ENCODE measurements around the gene DCTPP1. TPM values are rescaled to one million over a fixed set of nuclear protein-coding genes. Genes with fewer than 3 reads are reported as not detected.
"Not testable (repeated sequence)": the region's sequence is repeated elsewhere in the genome, so short reads cannot be mapped to it uniquely, and the experiment has no call there.

Gene DCTPP1
- total RNA-seq, 1 donor from 2014 or later, result 14.5 TPM

DNA sequence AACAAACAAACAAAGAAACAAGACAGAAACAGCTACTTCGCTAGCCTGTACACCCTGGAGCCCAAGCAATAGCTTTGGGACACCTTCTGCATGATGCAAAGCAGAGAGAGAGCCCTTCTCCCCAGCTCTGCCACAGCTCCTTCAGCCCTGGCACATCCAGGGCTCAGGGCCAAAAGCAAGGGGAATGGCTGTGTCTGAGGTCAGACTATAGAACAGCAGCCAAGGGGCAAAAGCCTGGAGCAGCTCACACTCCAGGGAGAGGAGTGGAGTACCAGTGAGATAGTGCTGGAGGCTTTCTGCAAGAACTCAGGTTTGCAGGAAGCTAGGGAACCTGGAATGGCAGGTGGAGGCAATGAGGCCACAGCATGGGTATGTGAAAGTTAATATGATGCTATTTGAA lies 27.4 kb upstream of the DCTPP1 start:
- TF ChIP-seq POLR2A (IDR thresholded peaks at IDR 0.05) (no peak), POLR2AphosphoS5 (IDR thresholded peaks at IDR 0.05; ENCODE audit: insufficient read depth in 1 of 2, low read depth in 1 of 2) (no peak)
- TF ChIP-seq, protein P1, sequence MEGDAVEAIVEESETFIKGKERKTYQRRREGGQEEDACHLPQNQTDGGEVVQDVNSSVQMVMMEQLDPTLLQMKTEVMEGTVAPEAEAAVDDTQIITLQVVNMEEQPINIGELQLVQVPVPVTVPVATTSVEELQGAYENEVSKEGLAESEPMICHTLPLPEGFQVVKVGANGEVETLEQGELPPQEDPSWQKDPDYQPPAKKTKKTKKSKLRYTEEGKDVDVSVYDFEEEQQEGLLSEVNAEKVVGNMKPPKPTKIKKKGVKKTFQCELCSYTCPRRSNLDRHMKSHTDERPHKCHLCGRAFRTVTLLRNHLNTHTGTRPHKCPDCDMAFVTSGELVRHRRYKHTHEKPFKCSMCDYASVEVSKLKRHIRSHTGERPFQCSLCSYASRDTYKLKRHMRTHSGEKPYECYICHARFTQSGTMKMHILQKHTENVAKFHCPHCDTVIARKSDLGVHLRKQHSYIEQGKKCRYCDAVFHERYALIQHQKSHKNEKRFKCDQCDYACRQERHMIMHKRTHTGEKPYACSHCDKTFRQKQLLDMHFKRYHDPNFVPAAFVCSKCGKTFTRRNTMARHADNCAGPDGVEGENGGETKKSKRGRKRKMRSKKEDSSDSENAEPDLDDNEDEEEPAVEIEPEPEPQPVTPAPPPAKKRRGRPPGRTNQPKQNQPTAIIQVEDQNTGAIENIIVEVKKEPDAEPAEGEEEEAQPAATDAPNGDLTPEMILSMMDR (IDR thresholded peaks at IDR 0.05), result no peak
- Histone ChIP-seq H3K9me3 (no peaks in the 10 kb centered on the region), H3K36me3 (no peaks in the 10 kb centered on the region), H3K27me3 (no peaks in the 10 kb centered on the region), H3K4me3 (no peak overlapping the region), H3K4me1 (no peaks in the 10 kb centered on the region), H3K27ac (no peak overlapping the region)
- DNase-seq (ENCODE audit: extremely low spot score in 2 of 2), result no peak
- intact Hi-C loops (cut with DNase I), result no loop called here

DNA sequence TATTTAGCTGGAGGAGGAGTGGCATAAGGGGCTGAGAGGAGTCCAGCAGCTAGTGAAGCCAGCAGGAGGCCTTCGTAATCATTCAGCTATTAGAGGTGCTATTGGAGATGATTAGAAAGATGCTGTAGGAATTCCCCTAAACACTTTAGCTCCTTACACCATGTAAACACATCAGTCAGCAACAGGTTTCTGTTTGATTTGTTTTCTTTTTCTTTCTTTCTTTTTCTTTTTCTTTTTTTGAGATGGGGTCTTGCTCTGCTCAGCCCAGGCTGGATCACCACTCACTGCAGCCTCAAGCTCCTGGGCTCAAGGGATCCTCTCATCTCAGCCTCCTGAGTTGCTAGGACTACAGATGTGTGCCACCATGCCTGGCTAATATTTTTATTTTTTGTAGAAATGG lies 26.5 kb upstream of the DCTPP1 start:
- Histone ChIP-seq H3K36me3 (no peaks in the 10 kb centered on the region), H3K9me3 (no peaks in the 10 kb centered on the region), H3K27me3 (no peaks in the 10 kb centered on the region), H3K27ac (no peak overlapping the region), H3K4me3 (no peak overlapping the region), H3K4me1 (no peaks in the 10 kb centered on the region)
- no peak for DNase-seq (ENCODE audit: extremely low spot score in 2 of 2)
- intact Hi-C loops (cut with DNase I), result no loop called here
- no peak for TF ChIP-seq POLR2AphosphoS5 (IDR thresholded peaks at IDR 0.05; ENCODE audit: insufficient read depth in 1 of 2, low read depth in 1 of 2)
- no peak for TF ChIP-seq POLR2A (IDR thresholded peaks at IDR 0.05)
- TF ChIP-seq, protein P1 (IDR thresholded peaks at IDR 0.05), result no peak

DNA sequence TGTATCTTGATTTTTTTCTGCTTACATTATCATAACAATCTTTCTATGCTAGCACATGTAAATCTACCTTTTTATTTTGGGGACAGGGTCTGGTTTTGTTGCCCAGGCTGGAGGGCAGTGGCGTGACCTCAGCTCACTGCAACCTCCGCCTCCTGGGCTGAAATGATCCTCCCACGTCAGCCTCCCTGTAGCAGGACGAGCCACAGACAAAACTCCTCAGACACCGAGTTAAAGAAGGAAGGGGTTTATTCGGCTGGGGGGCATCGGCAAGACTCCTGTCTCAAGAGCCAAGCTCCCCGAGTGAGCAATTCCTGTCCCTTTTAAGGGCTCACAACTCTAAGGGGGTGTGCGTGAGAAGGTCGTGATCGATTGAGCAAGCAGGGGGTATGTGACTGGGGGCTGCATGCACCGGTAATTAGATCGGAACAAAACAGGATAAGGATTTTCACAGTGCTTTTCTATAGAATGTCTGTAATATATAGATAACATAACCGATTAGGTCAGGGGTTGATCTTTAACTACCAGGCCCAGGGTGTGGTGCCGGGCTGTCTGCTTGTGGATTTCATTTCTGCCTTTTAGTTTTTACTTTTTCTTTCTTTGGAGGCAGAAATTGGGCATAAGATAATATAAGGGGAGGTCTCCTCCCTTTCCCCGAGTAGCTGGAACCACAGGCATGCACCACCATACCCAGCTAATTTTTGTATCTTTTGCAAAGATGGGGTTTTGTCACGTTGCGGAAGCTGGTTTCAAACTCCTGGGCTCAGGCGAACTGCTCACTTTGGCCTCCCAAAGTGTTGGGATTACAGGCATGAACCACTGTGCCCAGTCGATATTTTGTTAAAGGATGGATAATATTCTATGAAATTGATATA lies 23.1 kb upstream of the DCTPP1 start:
- H3K9me3 ChIP-seq; H3K27me3 ChIP-seq; H3K36me3 ChIP-seq; H3K4me1 ChIP-seq; H3K4me3 ChIP-seq; intact Hi-C loops (cut with DNase I); DNase-seq (ENCODE audit: extremely low spot score in 2 of 2); H3K27ac ChIP-seq: not testable (repeated sequence)

DNA sequence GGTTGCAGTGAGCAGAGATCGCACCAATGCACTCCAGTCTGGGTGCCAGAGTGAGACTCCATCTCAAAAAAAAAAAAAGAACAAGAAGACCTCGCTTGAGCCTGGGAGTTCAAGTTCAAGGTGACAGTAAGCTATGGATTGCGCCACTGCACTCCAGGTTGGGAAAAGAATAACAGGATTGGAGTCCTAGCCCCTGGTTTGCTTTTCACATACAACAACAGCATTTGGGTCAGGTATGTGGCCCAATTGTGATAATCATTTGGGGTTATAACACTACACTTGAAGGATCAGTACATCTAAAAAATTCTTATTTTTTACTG lies 19.2 kb upstream of the DCTPP1 start:
- intact Hi-C loops (cut with DNase I), result loop anchor here (10.0 kb wide), 1 partner anchor 86 kb away; the partner anchor contains the start of gene ZNF747
- Histone ChIP-seq H3K9me3 (no peaks in the 10 kb centered on the region), H3K36me3 (no peaks in the 10 kb centered on the region), H3K27me3 (no peaks in the 10 kb centered on the region), H3K4me3 (no peak overlapping the region), H3K4me1 (peaks cover 16% of the 10 kb centered on the region), H3K27ac (no peak overlapping the region)
- DNase-seq (ENCODE audit: extremely low spot score in 2 of 2), result no peak
- TF ChIP-seq, protein P1 (IDR thresholded peaks at IDR 0.05), result no peak
- no peak for TF ChIP-seq POLR2AphosphoS5 (IDR thresholded peaks at IDR 0.05; ENCODE audit: insufficient read depth in 1 of 2, low read depth in 1 of 2)
- TF ChIP-seq POLR2A (IDR thresholded peaks at IDR 0.05), result no peak

DNA sequence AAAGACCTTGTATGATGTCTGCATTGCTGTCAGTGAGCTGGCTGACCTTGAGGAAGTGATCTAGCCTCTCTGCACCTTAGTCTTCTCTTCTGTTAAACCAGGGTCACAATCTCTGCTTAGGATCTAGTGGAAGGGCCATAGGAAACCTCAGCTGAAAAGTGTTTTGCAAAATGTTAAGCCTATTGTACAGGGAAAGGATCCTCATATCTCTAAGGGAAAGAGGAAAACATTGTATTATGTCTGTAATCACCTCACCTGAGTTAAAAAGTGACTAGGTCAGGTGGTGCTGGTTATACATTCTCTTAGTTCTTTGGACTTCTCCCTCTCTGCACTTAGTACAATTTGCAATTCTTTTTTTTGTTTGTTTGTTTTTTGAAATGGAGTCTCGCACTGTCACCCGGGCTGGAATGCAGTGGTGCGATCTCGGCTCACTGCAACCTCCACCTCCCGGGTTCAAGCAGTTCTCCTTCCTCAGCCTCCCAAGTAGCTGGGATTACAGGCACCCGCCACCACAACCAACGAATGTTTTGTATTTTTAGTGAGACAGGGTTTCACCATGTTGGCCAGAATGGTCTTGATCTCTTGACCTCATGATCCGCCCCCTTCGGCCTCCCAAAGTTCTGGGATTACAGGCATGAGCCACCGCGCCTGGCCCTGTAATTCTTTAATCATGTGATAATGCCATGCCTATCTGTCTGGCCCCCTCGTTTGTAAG lies 17.8 kb upstream of the DCTPP1 start:
- TF ChIP-seq, protein P1 (IDR thresholded peaks at IDR 0.05), result no peak
- no peak for TF ChIP-seq POLR2A (IDR thresholded peaks at IDR 0.05)
- no peak for TF ChIP-seq POLR2AphosphoS5 (IDR thresholded peaks at IDR 0.05; ENCODE audit: insufficient read depth in 1 of 2, low read depth in 1 of 2)
- Histone ChIP-seq H3K27me3 (no peaks in the 10 kb centered on the region), H3K9me3 (no peaks in the 10 kb centered on the region), H3K4me1 (peaks cover 20% of the 10 kb centered on the region), H3K36me3 (no peaks in the 10 kb centered on the region), H3K27ac (no peak overlapping the region), H3K4me3 (no peak overlapping the region)
- intact Hi-C loops (cut with DNase I), result loop anchor here (10.0 kb wide), 1 partner anchor 87 kb away; the partner anchor contains the start of gene ZNF747
- DNase-seq (ENCODE audit: extremely low spot score in 2 of 2), result no peak

All from vagina (tissue), 2 donors.